ENCODE data around the gene PARL.

The PARL gene

GRCh38 chr3:183884427-183885296 is at the start of gene PARL:
PARL (minus strand) TSS chr3:183884880; CDS start chr3:183884846, 34 bp downstream.
- DNase-seq (ENCODE audit: extremely low read depth, insufficient read length), result peak; percentile 93
- Histone ChIP-seq H3K4me3 (replicated peaks; ENCODE audit: low read depth, low read length) (peak within 1 kb of the TSS; percentile 95), H3K36me3 (ENCODE audit: control insufficient read depth, insufficient read depth, low read length) (no peaks in the 10 kb centered on the region), H3K27me3 (replicated peaks; ENCODE audit: control insufficient read depth, insufficient read depth, low read length) (no peaks in the 10 kb centered on the region)
- peak; percentile 98 for TF ChIP-seq CTCF (IDR thresholded peaks at IDR 0.05; ENCODE audit: insufficient read depth, low read length, poor library complexity, severe bottlenecking)

- Histone ChIP-seq H3K36me3 (ENCODE audit: control insufficient read depth, insufficient read depth, low read length) (no peaks in the 10 kb centered on the region; the same call in 1 of the 2 replicates), H3K4me3 (replicated peaks; ENCODE audit: low read depth, low read length) (no peak overlapping the region), H3K27me3 (replicated peaks; ENCODE audit: control insufficient read depth, insufficient read depth, low read length) (no peaks in the 10 kb centered on the region)
- no peak for TF ChIP-seq CTCF (IDR thresholded peaks at IDR 0.05; ENCODE audit: insufficient read depth, low read length, poor library complexity, severe bottlenecking)
- no peak for DNase-seq (ENCODE audit: extremely low read depth, insufficient read length)
Measured at GRCh38 chr3:183933160-183933559, 48.5 kb upstream of the PARL start.

- no peak overlapping the region for H3K4me3 ChIP-seq (replicated peaks; ENCODE audit: low read depth, low read length)
- H3K36me3 ChIP-seq (ENCODE audit: control insufficient read depth, insufficient read depth, low read length), result no peaks in the 10 kb centered on the region
- no peak for DNase-seq (ENCODE audit: extremely low read depth, insufficient read length)
- no peak for TF ChIP-seq CTCF (IDR thresholded peaks at IDR 0.05; ENCODE audit: insufficient read depth, low read length, poor library complexity, severe bottlenecking)
- no peaks in the 10 kb centered on the region for H3K27me3 ChIP-seq (replicated peaks; ENCODE audit: control insufficient read depth, insufficient read depth, low read length)
Measured at GRCh38 chr3:183931881-183932280, 47.2 kb upstream of the PARL start.

- TF ChIP-seq CTCF (IDR thresholded peaks at IDR 0.05; ENCODE audit: insufficient read depth, low read length, poor library complexity, severe bottlenecking), result no peak
- Histone ChIP-seq H3K4me3 (replicated peaks; ENCODE audit: low read depth, low read length) (no peak overlapping the region), H3K27me3 (replicated peaks; ENCODE audit: control insufficient read depth, insufficient read depth, low read length) (no peaks in the 10 kb centered on the region), H3K36me3 (ENCODE audit: control insufficient read depth, insufficient read depth, low read length) (no peaks in the 10 kb centered on the region; the same call in 1 of the 2 replicates)
- DNase-seq (ENCODE audit: extremely low read depth, insufficient read length), result no peak
Measured at GRCh38 chr3:183930086-183930485, 45.4 kb upstream of the PARL start.

- TF ChIP-seq CTCF (IDR thresholded peaks at IDR 0.05; ENCODE audit: insufficient read depth, low read length, poor library complexity, severe bottlenecking), result no peak
- H3K4me3 ChIP-seq (replicated peaks; ENCODE audit: low read depth, low read length), result no peak overlapping the region
- no peaks in the 10 kb centered on the region for H3K27me3 ChIP-seq (replicated peaks; ENCODE audit: control insufficient read depth, insufficient read depth, low read length)
- H3K36me3 ChIP-seq (ENCODE audit: control insufficient read depth, insufficient read depth, low read length), result no peaks in the 10 kb centered on the region; the same call in 1 of the 2 replicates
- no peak for DNase-seq (ENCODE audit: extremely low read depth, insufficient read length)
Measured at GRCh38 chr3:183927059-183927458, 42.4 kb upstream of the PARL start.
